Measurements from ENCODE around the gene DNASE1. TPM values are rescaled to one million over a fixed set of nuclear protein-coding genes. Genes with fewer than 3 reads are reported as not detected.

DNASE1 gene
- total RNA-seq, 1 donor from 2014 or later = 48.7 TPM

- TF ChIP-seq CTCF (IDR thresholded peaks at IDR 0.05; ENCODE audit: unreplicated experiment) = no peak
- no peaks in the 10 kb centered on the region for H3K27me3 Mint-ChIP-seq (ENCODE audit: low read depth)
- H3K36me3 Mint-ChIP-seq = peaks cover 7% of the 10 kb centered on the region
- peaks cover 28% of the 10 kb centered on the region for H3K4me1 Mint-ChIP-seq
- H3K9me3 Mint-ChIP-seq = no peaks in the 10 kb centered on the region
- peak overlapping the region; percentile 98 for H3K4me3 Mint-ChIP-seq
- no peak for DNase-seq (ENCODE audit: low spot score in 2 of 2, unreplicated experiment in 2 of 2)
- H3K27ac Mint-ChIP-seq = no peak overlapping the region
These were observed 44.4 kb upstream of the DNASE1 start for GRCh38 chr16:3609895-3610697.

GRCh38 chr16:3610698-3611145 lies 43.8 kb upstream of the DNASE1 start:
- Mint-ChIP-seq H3K27ac (peak overlapping the region; percentile 85), H3K36me3 (peaks cover 9% of the 10 kb centered on the region), H3K27me3 (ENCODE audit: low read depth) (no peaks in the 10 kb centered on the region), H3K9me3 (no peaks in the 10 kb centered on the region), H3K4me3 (peak overlapping the region; percentile 98), H3K4me1 (peaks cover 28% of the 10 kb centered on the region)
- TF ChIP-seq CTCF (IDR thresholded peaks at IDR 0.05; ENCODE audit: unreplicated experiment) = no peak
- no peak for DNase-seq (ENCODE audit: low spot score in 2 of 2, unreplicated experiment in 2 of 2)

- peak; percentile 90 to 92 for DNase-seq (ENCODE audit: low spot score in 2 of 2, unreplicated experiment in 2 of 2)
- no peak for TF ChIP-seq CTCF (IDR thresholded peaks at IDR 0.05; ENCODE audit: unreplicated experiment)
- H3K4me1 Mint-ChIP-seq = peaks cover 28% of the 10 kb centered on the region
- H3K27me3 Mint-ChIP-seq (ENCODE audit: low read depth) = no peaks in the 10 kb centered on the region
- H3K27ac Mint-ChIP-seq = peak within 1 kb of the TSS; percentile 96
- peak within 1 kb of the TSS; percentile 98 for H3K4me3 Mint-ChIP-seq
- H3K36me3 Mint-ChIP-seq = peaks cover 9% of the 10 kb centered on the region
- H3K9me3 Mint-ChIP-seq = no peaks in the 10 kb centered on the region
These were observed 43.1 kb upstream of the DNASE1 start, which contains the start of gene SLX4 for GRCh38 chr16:3611146-3611975. Gene SLX4 (minus strand): TSS chr16:3611606. CDS start chr16:3608964, 2,642 bp downstream.

- peaks cover 13% of the 10 kb centered on the region for H3K36me3 Mint-ChIP-seq
- no peak for DNase-seq (ENCODE audit: low spot score in 2 of 2, unreplicated experiment in 2 of 2)
- no peak for TF ChIP-seq CTCF (IDR thresholded peaks at IDR 0.05; ENCODE audit: unreplicated experiment)
- H3K27ac Mint-ChIP-seq = peak overlapping the region; percentile 86
- peak overlapping the region; percentile 98 for H3K4me3 Mint-ChIP-seq
- H3K27me3 Mint-ChIP-seq (ENCODE audit: low read depth) = no peaks in the 10 kb centered on the region
- H3K9me3 Mint-ChIP-seq = peaks cover 3% of the 10 kb centered on the region
- H3K4me1 Mint-ChIP-seq = peaks cover 28% of the 10 kb centered on the region
These were observed 41.7 kb upstream of the DNASE1 start for GRCh38 chr16:3612510-3613466.

GRCh38 chr16:3618769-3619141 lies 35.7 kb upstream of the DNASE1 start:
- peaks cover 10% of the 10 kb centered on the region for H3K36me3 Mint-ChIP-seq
- no peak overlapping the region for H3K4me3 Mint-ChIP-seq
- H3K27me3 Mint-ChIP-seq (ENCODE audit: low read depth) = no peaks in the 10 kb centered on the region
- H3K27ac Mint-ChIP-seq = peak overlapping the region; percentile 25
- peaks cover 3% of the 10 kb centered on the region for H3K9me3 Mint-ChIP-seq
- TF ChIP-seq CTCF (IDR thresholded peaks at IDR 0.05; ENCODE audit: unreplicated experiment) = no peak
- no peak for DNase-seq (ENCODE audit: low spot score in 2 of 2, unreplicated experiment in 2 of 2)
- no peaks in the 10 kb centered on the region for H3K4me1 Mint-ChIP-seq

Measured in mesothelial cell of epicardium (in vitro differentiated cells).